Activated naive CD8-positive, alpha-beta T cell treated with anti-CD3 and anti-CD28 coated beads for 36 hours (primary cell): Measurements from ENCODE around the gene LMNTD2. TPM values are rescaled to one million over a fixed set of nuclear protein-coding genes. Genes with fewer than 3 reads are reported as not detected.

Experiments used
- DNase-seq: peaks from one replicate; pipeline ENCODE4 v3.0.0; 2021
- H3K27ac Mint-ChIP-seq: one replicate; pipeline ENCODE4 v1.8.0; 2022; ENCODE audit warnings: mild to moderate bottlenecking, moderate library complexity, mixed read lengths
- H3K27me3 Mint-ChIP-seq: one replicate; pipeline ENCODE4 v1.8.0; 2022; ENCODE audit warnings: mild to moderate bottlenecking, mixed read lengths
- H3K36me3 Mint-ChIP-seq: one replicate; pipeline ENCODE4 v1.8.0; 2021; ENCODE audit warnings: mild to moderate bottlenecking, mixed read lengths
- H3K4me1 Mint-ChIP-seq: one replicate; pipeline ENCODE4 v1.8.0; 2021; ENCODE audit warnings: mixed read lengths
- H3K4me3 Mint-ChIP-seq: one replicate; pipeline ENCODE4 v1.8.0; 2022; ENCODE audit warnings: mild to moderate bottlenecking, moderate library complexity, mixed read lengths
- H3K9me3 Mint-ChIP-seq: one replicate; pipeline ENCODE4 v1.8.0; 2022; ENCODE audit warnings: mixed read lengths
- total RNA-seq, 2 experiments: library from RNA; stranded (reverse); gene quantifications; one replicate each; pipeline ENCODE4 v1.2.3, GENCODE V29; 2021

Gene LMNTD2
- total RNA-seq, 2 experiments from 2014 or later: 1.2 to 1.3 TPM

GRCh38 chr11:506995-507726 lies 53.4 kb downstream of the LMNTD2 start, which contains the start of gene RNH1:
TSS of gene RNH1 (minus strand) at chr11:507242. CDS start at chr11:502162, 5,080 bp downstream.
- Mint-ChIP-seq H3K9me3 (no peaks in the 10 kb centered on the region), H3K4me1 (peaks cover 22% of the 10 kb centered on the region), H3K36me3 (peaks cover 31% of the 10 kb centered on the region), H3K27me3 (no peaks in the 10 kb centered on the region), H3K27ac (peak within 1 kb of the TSS; percentile 100), H3K4me3 (peak within 1 kb of the TSS; percentile 96)
- peak; percentile 99 for DNase-seq

DNA sequence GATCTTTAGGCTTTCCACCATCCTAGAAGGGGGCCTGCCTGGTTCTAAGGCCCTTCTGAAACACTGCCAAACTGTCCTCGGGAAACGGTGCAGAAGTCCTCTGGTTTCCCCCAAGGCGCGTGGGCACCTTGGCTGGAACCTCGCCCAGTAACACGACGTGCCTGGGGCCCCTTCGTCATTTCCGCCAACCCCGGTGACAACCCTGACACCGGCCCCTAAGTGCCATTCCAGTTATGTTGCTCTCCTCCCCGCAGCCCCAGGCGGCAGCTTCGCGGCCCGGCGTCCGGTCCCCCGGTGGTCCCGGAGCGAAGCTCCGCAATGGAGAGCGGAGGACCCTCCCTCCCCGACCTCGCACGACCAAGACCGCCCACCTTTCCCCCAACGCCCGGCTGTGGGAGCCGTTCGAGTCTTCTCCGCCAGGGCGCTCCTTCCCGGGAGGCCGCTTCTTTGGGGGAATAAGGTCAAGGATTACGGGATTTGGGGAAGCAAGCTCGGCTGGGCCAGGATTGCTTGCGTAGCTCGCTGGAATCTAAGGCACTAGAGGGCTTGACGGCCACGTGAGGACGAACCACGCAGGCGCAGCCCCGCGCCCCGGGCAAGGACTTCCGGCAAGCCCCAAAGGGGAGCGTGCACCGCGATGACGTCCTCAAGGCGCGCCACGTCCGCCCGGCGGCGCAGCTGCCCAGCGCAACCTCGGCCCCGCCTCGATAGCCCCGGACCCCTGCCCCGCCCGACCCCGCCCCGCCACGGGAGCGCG lies 54.1 kb downstream of the LMNTD2 start:
- Mint-ChIP-seq H3K4me1 (peaks cover 22% of the 10 kb centered on the region), H3K36me3 (peaks cover 28% of the 10 kb centered on the region), H3K27me3 (no peaks in the 10 kb centered on the region), H3K9me3 (no peaks in the 10 kb centered on the region), H3K27ac (peak overlapping the region; percentile 100), H3K4me3 (peak overlapping the region; percentile 96)
- DNase-seq: peak; percentile 97

DNA sequence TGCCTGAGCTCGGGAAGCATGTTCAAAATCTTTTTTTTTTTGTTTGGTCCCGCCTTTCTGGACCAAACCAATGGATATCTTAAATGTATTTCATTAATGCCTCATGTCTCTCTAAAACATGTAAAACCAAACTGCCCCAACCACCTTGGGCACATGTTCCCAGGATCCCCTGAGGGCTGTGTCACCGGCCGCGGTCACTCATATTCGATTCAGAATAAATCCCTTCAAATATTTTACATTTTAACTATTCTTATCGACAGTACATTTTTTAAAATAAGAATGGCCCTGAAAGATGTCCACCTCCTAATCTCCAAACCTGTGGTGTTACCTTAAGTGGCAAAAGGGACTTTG lies 55.6 kb downstream of the LMNTD2 start:
- no peak for DNase-seq
- Mint-ChIP-seq H3K27ac (peak overlapping the region; percentile 100), H3K9me3 (no peaks in the 10 kb centered on the region), H3K4me1 (peaks cover 22% of the 10 kb centered on the region), H3K27me3 (no peaks in the 10 kb centered on the region), H3K4me3 (peak overlapping the region; percentile 96), H3K36me3 (peaks cover 21% of the 10 kb centered on the region)

Other genes starting within 250 kb of the LMNTD2 start
- 100 to 1,000 TPM; 345 to 356 TPM for gene IFITM1, start 246.7 kb downstream of the LMNTD2 start, total RNA-seq
- 10 to 100 TPM; 93.0 to 96.1 TPM for gene IFITM3, start 239.9 kb downstream of the LMNTD2 start, total RNA-seq
- gene B4GALNT4, start 191.2 kb downstream of the LMNTD2 start, total RNA-seq: 1 to 10 TPM; 1.1 to 1.9 TPM
- not detected for gene PKP3, start 166.5 kb downstream of the LMNTD2 start, total RNA-seq
- 10 to 100 TPM; 26.4 to 27.2 TPM for gene SIGIRR, start 145.7 kb downstream of the LMNTD2 start, total RNA-seq
- gene ANO9, start 118.7 kb downstream of the LMNTD2 start, total RNA-seq: 10 to 100 TPM; 22.2 to 22.9 TPM
- 10 to 100 TPM; 17.3 to 18.2 TPM for gene PTDSS2, start 110.5 kb downstream of the LMNTD2 start, total RNA-seq
- gene RNH1, start 53.5 kb downstream of the LMNTD2 start, total RNA-seq: 10 to 100 TPM; 94.7 to 97.2 TPM
- gene HRAS, start 25.2 kb downstream of the LMNTD2 start, total RNA-seq: 10 to 100 TPM; 46.0 to 48.7 TPM
- 1 to 10 TPM; 1.4 to 2.2 TPM for gene LRRC56, start 23.2 kb downstream of the LMNTD2 start, total RNA-seq
- gene RASSF7, start 232 bp upstream of the LMNTD2 start, total RNA-seq: 10 to 100 TPM in 1 of 2 experiments, 1 to 10 TPM in 1; 9.8 to 11.5 TPM
- 10 to 100 TPM; 42.3 to 44.3 TPM for gene PHRF1, start 15.7 kb upstream of the LMNTD2 start, total RNA-seq
- gene IRF7, start 55.2 kb upstream of the LMNTD2 start, total RNA-seq: 10 to 100 TPM; 60.6 to 61.2 TPM
- not detected for gene CDHR5, start 64.2 kb upstream of the LMNTD2 start, total RNA-seq
- gene SCT, start 66.4 kb upstream of the LMNTD2 start, total RNA-seq: not detected
- under 1 TPM; 0.26 to 0.37 TPM for gene DRD4, start 76.5 kb upstream of the LMNTD2 start, total RNA-seq
- 10 to 100 TPM; 46.1 to 49.7 TPM for gene DEAF1, start 134.5 kb upstream of the LMNTD2 start, total RNA-seq
- gene TMEM80, start 135.1 kb upstream of the LMNTD2 start, total RNA-seq: 1 to 10 TPM; 7.6 to 9.2 TPM
- gene EPS8L2, start 145.5 kb upstream of the LMNTD2 start, total RNA-seq: 10 to 100 TPM; 13.3 to 15.9 TPM
- gene TALDO1, start 186.7 kb upstream of the LMNTD2 start, total RNA-seq: 100 to 1,000 TPM; 231 to 243 TPM
- 10 to 100 TPM; 47.7 to 51.9 TPM for gene GATD1, start 216.7 kb upstream of the LMNTD2 start, total RNA-seq
- 1 to 10 TPM in 1 of 2 experiments, under 1 TPM in 1; 0.94 to 1.0 TPM for gene CEND1, start 229.4 kb upstream of the LMNTD2 start, total RNA-seq
- gene SLC25A22, start 237.5 kb upstream of the LMNTD2 start, total RNA-seq: 10 to 100 TPM; 54.4 to 56.5 TPM
- 10 to 100 TPM; 29.4 to 30.5 TPM for gene PIDD1, start 244.5 kb upstream of the LMNTD2 start, total RNA-seq
- gene RPLP2, start 249.2 kb upstream of the LMNTD2 start, total RNA-seq: 1,000 to 10,000 TPM; 3,139 to 3,274 TPM